ENCODE data around the gene VEGFD. TPM values are rescaled to one million over a fixed set of nuclear protein-coding genes. Genes with fewer than 3 reads are reported as not detected.

Gene VEGFD
- total RNA-seq, 4 donors from 2014 or later, result 1.7 to 7.4 (median 1.9) TPM

DNA sequence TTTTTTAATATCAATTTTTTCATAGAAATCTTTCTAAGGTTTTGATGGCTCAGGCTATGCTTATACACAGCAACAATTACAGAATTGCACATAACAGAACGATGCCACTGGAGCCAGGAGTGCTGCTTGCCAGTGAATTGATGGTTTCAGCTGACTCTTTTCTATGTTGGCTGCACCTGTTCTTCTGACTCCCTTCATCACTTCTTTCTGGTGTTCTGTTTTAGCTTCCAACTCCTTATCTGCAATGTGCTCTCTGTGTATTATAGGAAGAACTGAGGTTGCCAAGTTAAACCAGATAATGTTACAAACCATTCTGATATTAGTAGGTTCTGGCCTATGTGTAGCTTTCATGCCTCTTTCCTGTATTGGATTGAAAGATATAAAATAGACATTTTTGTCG is 11.6 kb upstream of the VEGFD start:
- 85 to 94% methylated on average over 2 of the region's 2 CpGs for WGBS, 2 donors

DNA sequence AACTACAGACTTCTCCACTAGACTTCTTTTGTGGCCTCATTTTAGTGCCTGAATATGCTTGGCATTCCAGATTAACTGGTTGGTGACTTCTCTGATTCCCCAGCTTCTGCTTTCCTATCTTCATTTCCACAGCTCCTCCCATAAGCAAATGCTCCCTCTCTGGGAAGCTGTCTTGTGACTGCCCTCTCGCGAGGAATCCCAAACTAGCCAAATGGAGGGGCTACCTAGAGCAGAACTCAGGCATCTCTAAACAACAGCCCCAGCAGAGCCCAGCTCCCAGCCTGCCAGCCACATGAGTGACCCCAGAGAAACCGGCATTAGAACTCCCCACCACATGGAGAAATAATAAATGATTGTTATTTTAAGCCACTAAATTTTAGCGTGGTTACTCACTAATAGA is 7.6 kb upstream of the VEGFD start:
- H3K4me3 ChIP-seq (replicated peaks in 1 of 3), result no peak overlapping the region
- WGBS, 2 donors, result 78 to 80% methylated on average over 4 of the region's 4 CpGs
- intact Hi-C loops (cut with DNase I), result no loop called here
- H3K27me3 ChIP-seq, result no peaks in the 10 kb centered on the region
- H3K4me1 ChIP-seq, result no peaks in the 10 kb centered on the region
- H3K27ac ChIP-seq, result no peak overlapping the region
- no peaks in the 10 kb centered on the region for H3K9me3 ChIP-seq
- DNase-seq, result no peak
- peaks cover 0 to 2% of the 10 kb centered on the region in 2 donors for H3K36me3 ChIP-seq
- TF ChIP-seq, protein P1, sequence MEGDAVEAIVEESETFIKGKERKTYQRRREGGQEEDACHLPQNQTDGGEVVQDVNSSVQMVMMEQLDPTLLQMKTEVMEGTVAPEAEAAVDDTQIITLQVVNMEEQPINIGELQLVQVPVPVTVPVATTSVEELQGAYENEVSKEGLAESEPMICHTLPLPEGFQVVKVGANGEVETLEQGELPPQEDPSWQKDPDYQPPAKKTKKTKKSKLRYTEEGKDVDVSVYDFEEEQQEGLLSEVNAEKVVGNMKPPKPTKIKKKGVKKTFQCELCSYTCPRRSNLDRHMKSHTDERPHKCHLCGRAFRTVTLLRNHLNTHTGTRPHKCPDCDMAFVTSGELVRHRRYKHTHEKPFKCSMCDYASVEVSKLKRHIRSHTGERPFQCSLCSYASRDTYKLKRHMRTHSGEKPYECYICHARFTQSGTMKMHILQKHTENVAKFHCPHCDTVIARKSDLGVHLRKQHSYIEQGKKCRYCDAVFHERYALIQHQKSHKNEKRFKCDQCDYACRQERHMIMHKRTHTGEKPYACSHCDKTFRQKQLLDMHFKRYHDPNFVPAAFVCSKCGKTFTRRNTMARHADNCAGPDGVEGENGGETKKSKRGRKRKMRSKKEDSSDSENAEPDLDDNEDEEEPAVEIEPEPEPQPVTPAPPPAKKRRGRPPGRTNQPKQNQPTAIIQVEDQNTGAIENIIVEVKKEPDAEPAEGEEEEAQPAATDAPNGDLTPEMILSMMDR (IDR thresholded peaks at IDR 0.05), result no peak
- TF ChIP-seq POLR2A (IDR thresholded peaks at IDR 0.05), result no peak

More for the DNA sequence above, 11.6 kb upstream of the VEGFD start:
- Histone ChIP-seq H3K36me3 (peaks cover 0 to 2% of the 10 kb centered on the region in 2 donors), H3K4me1 (no peaks in the 10 kb centered on the region), H3K4me3 (replicated peaks in 1 of 3) (no peak overlapping the region), H3K27ac (no peak overlapping the region), H3K9me3 (no peaks in the 10 kb centered on the region), H3K27me3 (no peaks in the 10 kb centered on the region)
- no peak for TF ChIP-seq POLR2A (IDR thresholded peaks at IDR 0.05)
- TF ChIP-seq, protein P1 (IDR thresholded peaks at IDR 0.05), result no peak
- intact Hi-C loops (cut with DNase I), result no loop called here
- DNase-seq, result no peak

DNA sequence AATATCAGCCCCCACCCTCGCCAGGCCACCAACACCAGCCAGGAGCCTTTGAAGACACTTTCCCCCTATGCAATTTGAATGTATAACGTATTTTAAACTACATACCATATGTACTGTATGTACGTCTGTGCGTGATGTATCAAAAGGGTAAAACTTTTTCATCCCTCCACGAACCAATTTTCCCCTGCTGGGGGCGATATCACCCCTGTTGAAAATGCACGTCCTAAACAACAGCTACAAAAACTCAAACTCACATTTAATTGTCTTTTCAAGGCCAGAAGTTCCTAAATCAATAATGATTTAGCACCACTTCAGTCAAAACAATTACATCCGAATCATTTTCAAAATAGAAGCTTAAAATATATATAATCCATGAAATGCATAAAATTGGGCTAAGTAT is 1.4 kb downstream of the VEGFD start:
- Histone ChIP-seq H3K4me1 (no peaks in the 10 kb centered on the region), H3K27ac (no peak overlapping the region), H3K36me3 (no peaks in the 10 kb centered on the region), H3K9me3 (no peaks in the 10 kb centered on the region), H3K4me3 (replicated peaks in 1 of 3) (no peak overlapping the region), H3K27me3 (no peaks in the 10 kb centered on the region)
- intact Hi-C loops (cut with DNase I), result no loop called here
- WGBS, 2 donors, result 89 to 91% methylated on average over 8 of the region's 8 CpGs
- TF ChIP-seq, protein P1 (IDR thresholded peaks at IDR 0.05), result no peak
- TF ChIP-seq POLR2A (IDR thresholded peaks at IDR 0.05), result no peak
- DNase-seq, result no peak

DNA sequence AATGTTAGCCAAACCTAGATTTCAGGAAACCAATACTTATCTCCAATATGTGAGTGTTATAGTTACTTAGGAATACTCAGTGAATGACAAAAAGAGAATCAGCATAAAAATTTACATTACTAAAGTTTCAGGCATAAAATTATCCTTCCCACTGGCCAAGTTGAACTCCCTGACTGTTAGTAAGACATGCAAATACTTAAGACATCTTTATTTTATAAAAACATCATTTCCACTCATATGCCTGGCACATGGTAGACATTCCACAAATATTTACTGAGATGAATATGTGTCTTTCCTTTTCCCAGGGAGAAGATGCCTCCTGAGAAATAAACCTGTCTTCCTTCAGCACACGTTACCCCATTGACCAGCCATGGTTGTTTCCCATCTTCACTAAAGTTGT is 7.3 kb downstream of the VEGFD start:
- H3K36me3 ChIP-seq, result no peaks in the 10 kb centered on the region
- intact Hi-C loops (cut with DNase I), result no loop called here
- WGBS, 2 donors, result 92 to 94% methylated on average over 1 of the region's 1 CpG
- H3K27ac ChIP-seq, result no peak overlapping the region
- no peak for DNase-seq
- no peaks in the 10 kb centered on the region for H3K27me3 ChIP-seq
- no peak overlapping the region for H3K4me3 ChIP-seq (replicated peaks in 1 of 3)
- H3K4me1 ChIP-seq, result no peaks in the 10 kb centered on the region
- TF ChIP-seq, protein P1 (IDR thresholded peaks at IDR 0.05), result no peak
- TF ChIP-seq POLR2A (IDR thresholded peaks at IDR 0.05), result no peak
- no peaks in the 10 kb centered on the region for H3K9me3 ChIP-seq

DNA sequence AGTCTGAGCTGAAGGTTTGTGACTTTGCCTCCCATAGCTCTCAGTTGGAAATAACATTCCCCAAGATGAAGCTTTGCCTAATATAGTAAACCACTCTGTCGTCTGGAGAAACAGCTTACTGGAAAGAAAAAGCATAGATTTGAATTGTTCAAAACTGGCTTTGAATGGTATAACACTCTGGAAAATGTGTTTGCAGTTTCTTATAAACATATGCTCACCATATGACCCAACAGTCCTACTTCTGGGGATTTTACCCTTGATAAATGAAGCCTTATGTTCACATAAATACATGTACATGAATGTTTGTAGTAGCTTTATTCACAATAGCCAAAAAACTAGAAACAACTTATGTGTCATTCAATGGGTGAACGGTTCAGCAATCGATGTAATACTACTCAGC is 10.2 kb downstream of the VEGFD start:
- intact Hi-C loops (cut with DNase I), result no loop called here
- Histone ChIP-seq H3K27ac (no peak overlapping the region), H3K4me1 (no peaks in the 10 kb centered on the region), H3K36me3 (no peaks in the 10 kb centered on the region), H3K4me3 (replicated peaks in 1 of 3) (no peak overlapping the region), H3K27me3 (no peaks in the 10 kb centered on the region), H3K9me3 (no peaks in the 10 kb centered on the region)
- no peak for TF ChIP-seq POLR2A (IDR thresholded peaks at IDR 0.05)
- TF ChIP-seq, protein P1 (IDR thresholded peaks at IDR 0.05), result no peak
- WGBS, 2 donors, result 76 to 84% methylated on average over 3 of the region's 3 CpGs
- DNase-seq, result no peak

All from thyroid gland (tissue), 4 donors.